Endometrium (tissue), 2 donors: Measurements from ENCODE around the gene GPR18.
A peak's percentile ranks its signal among the peaks of the same experiment; 100 is the strongest.

Experiments used
- FAIRE-seq: peaks from 2 replicates; lab custom pipeline; 2012; peaks lifted over from hg19 to GRCh38; lab: Jason Lieb, UNC
- donor health status: control.
- donor health status: control.

The GPR18 gene

DNA sequence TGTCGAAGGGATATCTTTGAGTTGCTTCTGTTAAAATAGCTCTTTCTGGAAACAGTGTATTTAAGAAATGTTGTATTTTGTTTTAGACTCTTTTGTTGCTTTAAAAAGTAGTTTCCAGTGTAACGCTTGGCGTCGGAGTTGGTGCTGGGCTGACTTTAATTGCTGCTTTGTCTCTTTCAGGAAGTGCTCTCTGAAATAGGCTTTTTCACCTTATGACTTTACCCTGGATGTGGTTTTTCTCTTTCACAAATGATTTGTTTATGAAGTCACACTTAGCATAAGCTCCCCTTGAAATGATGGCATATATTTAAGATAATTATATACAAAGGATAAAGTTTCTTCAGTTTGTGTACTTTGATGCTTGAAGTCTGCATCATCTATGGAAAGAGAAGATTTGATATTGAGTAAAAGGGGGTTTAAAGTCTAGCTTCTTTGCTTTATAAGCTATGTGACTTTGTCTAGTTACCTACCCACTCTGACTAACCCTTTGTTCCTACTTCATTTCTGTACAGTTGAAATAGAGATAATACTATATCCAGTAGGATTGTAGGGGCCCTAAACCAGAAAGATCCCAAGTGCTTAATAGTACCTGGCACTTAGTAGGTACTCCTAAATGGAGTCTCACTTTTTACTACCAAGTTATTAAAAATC is at the start of gene GPR18:
Gene GPR18, minus strand, starts transcription at position 170 of the 651 bp plus-strand sequence. CDS start 2,507 bp downstream, outside the sequence.
- no peak for FAIRE-seq

GRCh38 chr13:99307648-99308339 is 49.6 kb upstream of the GPR18 start:
- no peak for FAIRE-seq

DNA sequence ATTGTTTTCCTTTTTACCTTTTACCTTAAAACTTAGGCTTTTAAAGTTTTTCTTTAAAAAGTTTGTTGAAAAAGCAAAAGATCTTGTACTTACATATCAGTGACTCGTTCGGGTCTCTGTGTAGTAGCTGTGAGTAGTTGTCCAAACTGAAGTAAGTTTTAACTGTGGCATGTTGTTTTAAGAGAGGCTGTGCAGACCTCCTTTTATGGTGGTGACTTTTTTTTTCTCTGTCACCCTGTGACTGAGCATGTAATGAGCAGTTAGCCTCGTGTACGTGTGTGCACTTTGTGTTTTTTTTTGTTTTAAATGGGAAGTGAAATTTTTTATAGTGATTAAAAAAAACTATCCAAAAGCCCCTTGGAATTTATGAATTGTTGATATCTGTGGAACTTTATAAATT is 49.1 kb upstream of the GPR18 start, which contains the start of gene GPR183:
Gene GPR183, minus strand, starts transcription at position 153 of the 400 bp plus-strand sequence. CDS start 11,254 bp downstream, outside the sequence.
- FAIRE-seq = peak; percentile 21

GRCh38 chr13:99305566-99305965 is 47.4 kb upstream of the GPR18 start:
- FAIRE-seq = no peak

DNA sequence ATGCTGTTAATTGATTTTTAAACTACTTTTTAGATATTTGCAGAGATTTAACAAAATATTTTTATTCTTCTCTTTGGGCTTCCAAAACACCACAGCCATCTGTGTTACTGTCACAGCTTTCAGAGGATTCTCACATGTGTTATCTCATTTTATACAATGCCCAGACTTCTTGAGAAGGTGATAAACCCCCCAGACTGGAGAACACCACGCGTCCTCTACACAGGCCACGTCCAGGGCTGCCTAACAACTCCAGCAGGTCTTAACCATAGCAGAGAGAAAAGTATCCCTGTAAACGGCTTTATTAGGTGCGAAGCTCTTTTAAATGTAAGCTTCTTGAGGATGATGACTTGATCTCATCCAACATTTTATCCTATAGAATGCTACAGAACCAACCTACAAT is 47.0 kb upstream of the GPR18 start:
- no peak for FAIRE-seq

- no peak for FAIRE-seq
These were observed 46.4 kb upstream of the GPR18 start for GRCh38 chr13:99304541-99304940.

GRCh38 chr13:99303863-99304521 is 45.8 kb upstream of the GPR18 start:
- FAIRE-seq = no peak

- no peak for FAIRE-seq
These were observed 44.7 kb upstream of the GPR18 start for GRCh38 chr13:99302637-99303505.

- FAIRE-seq = no peak
These were observed 43.9 kb upstream of the GPR18 start for GRCh38 chr13:99301913-99302636.

- no peak for FAIRE-seq
These were observed 43.1 kb upstream of the GPR18 start for GRCh38 chr13:99301056-99301838.

DNA sequence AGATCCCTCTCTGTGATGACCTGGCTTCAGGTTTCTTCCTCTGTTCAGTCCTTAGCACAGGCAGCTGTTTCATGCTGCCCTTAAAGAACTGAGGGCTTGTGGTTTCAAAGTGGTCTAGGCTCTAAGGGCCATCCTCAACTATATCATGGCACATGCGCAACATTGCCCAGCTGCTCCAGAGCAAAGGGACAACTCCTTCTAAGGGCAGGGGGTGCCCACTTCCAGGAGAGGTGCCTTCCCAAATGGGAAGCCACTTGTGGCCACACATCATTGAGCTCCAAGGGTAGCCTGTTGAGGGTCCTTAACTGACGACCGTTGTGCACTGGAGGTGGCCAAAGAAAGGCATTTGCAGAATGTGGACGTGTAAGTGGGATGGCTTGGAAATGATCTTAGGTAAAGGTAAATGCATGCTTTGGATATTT is 41.8 kb upstream of the GPR18 start:
- no peak for FAIRE-seq

- FAIRE-seq = no peak
These were observed 41.2 kb upstream of the GPR18 start for GRCh38 chr13:99299256-99299919.

- FAIRE-seq = no peak
These were observed 39.9 kb upstream of the GPR18 start for GRCh38 chr13:99298056-99298455.

DNA sequence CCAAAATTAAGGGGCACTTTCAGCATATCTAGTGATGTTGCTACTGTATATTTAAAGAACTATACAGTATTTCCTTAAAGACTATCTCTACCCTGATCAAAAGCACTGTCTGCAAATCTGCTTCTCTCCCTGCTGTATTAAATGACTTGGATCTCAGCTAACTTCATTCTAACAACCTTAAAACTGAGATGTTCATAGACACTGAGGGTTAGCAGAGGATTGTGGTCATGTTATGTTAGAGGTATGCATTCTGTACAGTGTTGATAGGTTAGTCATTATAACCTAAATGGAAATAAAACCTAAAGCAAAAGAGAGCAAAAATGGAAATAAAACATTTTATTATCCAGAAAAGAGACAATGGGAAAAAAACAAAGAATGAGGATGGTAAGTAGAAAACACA is 39.2 kb upstream of the GPR18 start:
- FAIRE-seq = no peak

GRCh38 chr13:99296398-99296797 is 38.2 kb upstream of the GPR18 start:
- FAIRE-seq = no peak

DNA sequence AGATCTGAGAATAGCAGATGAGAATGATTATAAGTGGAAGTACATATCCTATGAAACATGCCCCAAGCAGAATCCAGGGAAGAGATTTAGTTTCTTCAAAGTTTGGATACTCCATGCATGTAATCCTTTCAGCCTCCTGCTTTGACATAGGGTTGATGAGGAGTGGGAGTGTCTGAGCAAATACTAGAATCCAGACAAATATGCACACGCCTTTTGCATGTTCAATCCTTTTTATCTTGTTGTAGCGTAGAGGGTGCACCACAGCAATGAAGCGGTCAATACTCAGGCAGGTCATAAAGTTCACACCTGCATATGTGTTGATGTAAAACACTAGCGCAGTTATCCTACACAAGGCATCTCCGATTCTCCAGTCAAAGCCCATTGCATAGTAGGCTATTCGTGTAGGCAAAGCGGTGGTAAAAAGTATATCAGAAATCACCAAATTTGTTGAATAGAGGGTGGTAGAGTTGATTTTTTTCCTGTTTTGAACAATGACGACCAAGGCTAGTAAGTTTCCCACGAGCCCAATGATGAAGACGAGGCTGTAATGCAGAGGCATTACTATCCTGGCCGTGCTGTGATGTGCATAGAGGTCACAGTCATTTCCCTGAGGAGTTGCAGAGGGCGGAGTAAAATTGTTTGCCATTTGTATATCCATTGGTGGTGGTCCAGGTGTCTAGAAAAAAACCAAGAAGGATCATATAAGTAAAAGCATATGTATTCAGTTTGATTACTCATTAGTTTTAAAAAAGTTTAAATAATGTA is 37.5 kb upstream of the GPR18 start:
- no peak for FAIRE-seq

GRCh38 chr13:99294958-99295357 is 36.8 kb upstream of the GPR18 start:
- FAIRE-seq = no peak

DNA sequence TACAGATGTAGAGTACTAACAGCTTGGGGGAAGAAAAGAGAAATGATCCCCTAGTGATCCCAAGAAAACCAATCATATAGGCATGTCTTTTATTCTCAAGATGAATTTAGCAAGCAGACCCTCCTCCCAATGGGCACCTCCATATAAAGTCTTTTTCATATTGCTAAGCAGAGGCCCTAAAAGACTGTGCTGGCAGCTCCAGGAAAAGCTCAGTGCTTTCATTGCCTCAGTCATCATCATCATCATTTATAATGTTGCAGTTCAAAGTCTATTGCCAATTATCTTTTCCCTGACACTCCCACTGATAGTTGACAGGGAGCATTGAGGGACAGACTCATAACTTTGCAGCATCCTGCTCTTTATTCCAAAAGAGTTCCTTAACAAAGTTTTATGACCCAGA is 36.0 kb upstream of the GPR18 start:
- FAIRE-seq = no peak

GRCh38 chr13:99293178-99293577 is 35.0 kb upstream of the GPR18 start:
- FAIRE-seq = no peak
